UCSD-AML1 (cell line): ENCODE measurements around the gene ETS1.
"Not testable (repeated sequence)": the region's sequence is repeated elsewhere in the genome, so short reads cannot be mapped to it uniquely, and the experiment has no call there.

Experiments used
- DNase-seq: peaks from one replicate; lab custom pipeline; 2025; ENCODE audit not compliant: unreplicated experiment; lab: John Stamatoyannopoulos, UW

Gene ETS1

DNA sequence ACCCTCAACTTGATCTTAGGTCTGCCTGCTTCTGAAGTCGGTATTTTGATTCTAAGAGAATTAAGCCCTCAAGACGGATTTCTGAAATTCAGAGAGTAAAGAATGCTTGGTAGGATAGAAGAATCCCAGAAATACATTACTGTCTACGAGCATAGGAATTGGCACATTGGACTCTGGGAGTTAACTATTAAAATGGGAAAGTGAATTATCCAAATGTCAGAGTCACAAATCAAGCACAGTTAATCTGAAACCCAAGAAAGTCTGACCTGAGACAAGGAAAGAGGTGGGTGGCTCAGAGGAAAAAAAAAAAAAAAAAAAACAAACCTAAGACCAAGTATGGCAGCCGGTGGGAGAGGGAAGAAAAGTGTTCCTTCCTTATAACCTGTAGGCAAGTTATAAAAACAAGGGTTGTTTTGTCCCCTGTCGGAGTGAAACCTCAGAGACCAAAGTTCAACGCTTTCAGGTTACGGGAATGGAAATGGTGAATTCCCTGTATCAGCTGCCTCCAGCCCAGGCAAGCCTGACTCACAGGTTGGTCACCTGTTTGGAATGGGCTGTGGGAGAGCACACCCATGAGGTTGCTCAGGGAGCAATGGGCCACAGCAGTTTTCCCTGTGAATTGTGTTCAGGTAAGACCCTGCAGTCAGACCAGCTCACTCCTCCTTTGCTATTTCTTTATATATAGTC, 139.0 kb downstream of the ETS1 start:
- DNase-seq, result no peak

DNA sequence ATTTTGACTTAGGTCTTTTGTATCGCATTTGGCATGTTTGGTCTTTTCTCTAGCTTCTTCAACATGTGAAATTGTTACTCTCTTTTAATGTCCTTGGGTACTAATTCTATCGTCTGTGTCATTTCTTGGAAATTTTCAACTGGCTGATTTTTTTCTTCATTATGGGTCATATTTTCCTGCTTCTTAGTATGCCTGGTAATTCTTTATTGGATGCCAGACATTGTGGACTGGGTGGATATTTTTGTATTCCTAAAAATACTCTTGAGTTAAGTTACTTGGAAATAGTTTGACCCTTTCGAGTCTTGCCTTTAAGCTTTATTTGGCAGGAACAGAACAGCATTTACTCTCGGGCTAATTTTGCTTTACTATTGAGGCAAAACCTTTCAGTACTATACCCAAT, 140.1 kb downstream of the ETS1 start:
- no peak for DNase-seq

DNA sequence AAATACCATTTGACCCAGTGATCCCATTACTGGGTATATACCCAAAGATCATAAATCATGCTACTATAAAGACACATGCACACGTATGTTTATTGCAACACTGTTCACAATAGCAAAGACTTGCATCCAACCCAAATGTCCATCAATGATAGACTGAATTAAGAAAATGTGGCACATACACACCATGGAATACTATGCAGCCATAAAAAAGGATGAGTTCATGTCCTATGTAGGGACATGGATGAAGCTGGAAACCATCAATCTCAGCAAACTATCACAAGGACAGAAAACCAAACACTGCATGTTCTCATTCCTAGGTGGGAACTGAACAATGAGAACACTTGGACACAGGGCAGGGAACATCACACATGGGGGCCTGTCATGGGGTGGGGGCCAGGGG, 141.4 kb downstream of the ETS1 start:
- DNase-seq, result not testable (repeated sequence)

DNA sequence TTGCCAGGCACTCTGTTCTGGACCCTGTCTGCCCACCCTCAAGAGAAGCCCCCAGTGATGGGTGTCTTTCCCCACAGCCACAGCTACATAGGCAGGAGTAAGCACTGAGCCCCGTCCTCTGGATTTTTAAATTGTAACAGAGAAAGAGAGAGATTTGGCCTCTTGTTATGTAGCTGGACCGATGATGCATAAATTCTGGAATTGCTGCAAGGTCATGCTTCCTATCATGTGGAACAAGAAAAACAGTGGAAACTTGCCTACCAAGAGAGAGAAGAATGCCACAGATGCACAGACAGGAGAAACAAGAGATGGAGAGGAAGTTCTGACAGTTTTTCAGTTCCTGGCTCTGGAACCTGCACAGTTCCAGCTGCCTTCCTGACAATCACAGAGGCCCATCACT, 150.2 kb downstream of the ETS1 start:
- no peak for DNase-seq

DNA sequence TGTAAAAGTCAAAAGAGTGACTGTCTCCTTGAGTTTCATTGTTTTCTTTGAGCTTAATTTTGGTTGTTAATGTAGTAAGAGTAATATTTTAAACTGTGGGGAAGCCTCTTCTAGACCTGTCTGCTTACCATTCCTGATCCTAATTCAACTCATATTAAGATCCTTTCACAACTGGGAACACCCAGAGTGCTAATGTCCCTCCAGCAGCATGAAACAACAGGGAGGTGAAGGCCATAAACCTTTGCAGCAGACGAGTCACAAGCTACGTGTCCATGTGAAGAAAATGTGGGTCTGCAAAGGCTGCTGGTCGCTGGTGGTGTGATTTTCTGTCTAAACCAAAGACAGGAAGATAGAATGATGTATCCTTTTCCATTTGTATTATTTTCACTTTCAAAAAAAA, 152.5 kb downstream of the ETS1 start:
- no peak for DNase-seq

DNA sequence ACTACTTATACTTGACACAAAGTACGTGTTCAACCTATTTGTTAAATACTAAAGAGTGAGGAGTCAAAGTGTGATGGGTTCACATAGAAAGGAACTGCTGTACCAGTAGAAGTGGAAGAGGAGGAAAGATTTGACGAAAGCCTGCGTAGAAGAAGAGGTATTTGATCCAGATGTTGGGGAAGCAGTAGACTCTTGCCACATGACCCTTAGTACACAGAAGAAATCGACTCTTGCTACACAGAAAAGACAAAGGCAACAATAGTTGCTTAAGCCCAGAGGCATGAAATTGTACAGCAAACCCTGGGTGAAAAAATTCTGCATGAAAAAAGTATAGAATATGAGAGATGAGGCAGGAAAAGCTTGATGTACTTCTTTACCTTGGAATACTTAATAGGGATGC, 152.9 kb downstream of the ETS1 start:
- DNase-seq, result no peak

DNA sequence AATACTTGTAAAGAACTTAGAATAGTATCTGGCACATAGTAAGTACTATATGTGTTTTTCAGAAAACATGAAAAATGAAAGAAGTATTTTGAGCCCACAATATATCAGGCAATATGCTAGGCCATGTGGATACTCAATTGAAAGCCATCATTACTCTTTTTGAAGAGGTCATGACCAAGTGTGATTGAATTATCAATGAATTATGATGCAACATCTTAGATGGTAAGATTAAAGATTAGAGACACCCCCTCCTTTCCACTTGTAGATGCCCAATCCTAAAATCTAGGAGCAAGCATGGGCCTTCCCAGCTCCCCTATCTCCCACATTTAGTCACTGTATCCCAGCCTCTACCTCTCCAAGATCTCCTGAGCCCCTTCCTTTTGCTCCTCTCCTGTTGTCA, 154.4 kb downstream of the ETS1 start:
- no peak for DNase-seq

DNA sequence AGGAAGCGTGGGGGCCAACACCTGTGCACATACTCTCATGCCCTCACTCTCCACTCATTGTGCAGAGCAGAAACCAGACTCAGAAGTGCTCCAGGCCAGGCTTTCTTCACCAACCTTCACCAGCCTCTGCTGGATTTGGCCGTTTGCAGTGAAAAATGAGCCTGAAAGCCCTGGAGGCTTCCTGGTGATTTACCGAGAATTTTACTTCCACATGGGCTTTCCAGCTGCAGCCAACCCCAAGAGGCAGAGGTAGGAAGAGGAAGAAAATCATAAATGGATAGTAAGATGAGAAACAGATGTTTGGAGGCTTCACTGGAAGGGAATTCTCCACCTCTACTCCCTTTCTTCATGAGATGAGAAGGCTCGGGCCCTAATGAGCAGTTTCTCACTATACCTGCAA, 155.4 kb downstream of the ETS1 start:
- DNase-seq, result no peak

DNA sequence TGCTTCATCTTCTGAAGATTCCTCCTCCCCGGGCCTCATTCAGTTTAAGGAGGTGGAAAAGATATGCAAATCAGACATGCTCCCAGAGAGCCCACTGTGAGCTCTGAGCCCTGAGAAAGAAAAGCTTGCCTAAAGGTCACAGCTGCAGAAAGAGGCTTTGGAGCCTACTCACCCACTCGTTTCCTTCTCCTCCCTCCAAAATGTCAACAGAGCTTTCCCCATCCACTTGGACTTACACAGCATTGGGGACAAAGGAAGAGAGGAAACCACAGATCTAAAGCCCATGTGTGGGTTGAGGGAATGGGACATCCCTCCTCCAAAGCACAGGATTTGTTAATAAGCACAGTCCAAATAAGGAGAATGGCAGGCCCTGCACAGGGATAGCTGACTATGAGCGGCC, 158.4 kb downstream of the ETS1 start:
- no peak for DNase-seq

DNA sequence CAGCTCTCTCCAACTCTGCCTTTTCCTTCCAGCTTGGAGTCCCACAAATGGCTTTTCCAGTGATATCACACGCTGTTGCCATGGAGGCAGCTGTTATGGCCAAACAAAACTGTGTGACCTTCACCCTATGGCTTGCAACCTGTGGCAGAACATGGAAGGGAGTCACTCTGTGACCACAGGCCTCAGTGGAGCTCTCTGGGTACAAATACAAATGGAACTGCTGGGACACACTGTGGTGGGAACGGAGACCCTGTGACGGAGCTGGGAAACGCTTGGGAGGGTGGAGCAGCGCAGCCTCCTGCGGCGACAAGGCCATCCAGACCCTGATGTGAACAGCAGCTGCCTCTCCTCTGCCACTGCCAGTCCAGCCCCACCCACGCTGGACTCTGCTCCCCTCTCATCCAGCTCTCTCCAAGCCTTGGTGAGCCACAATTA, 162.5 kb downstream of the ETS1 start:
- no peak for DNase-seq

DNA sequence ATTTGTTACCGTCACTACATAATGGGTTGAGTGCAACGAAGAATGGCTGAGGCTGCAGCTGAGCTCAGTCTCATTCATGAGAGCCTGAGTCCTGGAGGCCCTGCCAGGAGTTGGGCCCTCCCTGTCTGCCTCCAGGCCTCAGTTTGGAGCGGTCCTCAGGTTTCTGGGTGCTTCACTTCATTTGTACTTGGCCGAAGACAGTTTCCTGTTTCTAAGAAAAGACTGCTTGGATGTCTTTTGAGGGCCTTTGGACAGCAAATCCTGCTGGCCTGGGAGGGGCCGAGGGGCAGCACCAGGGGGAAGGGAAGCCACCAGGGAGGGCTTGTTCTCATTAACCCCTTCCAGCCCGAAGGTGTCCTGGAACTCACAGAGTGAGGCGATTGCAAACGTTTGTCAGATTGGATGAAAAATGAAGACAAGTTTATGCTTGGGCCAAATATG, 163.1 kb downstream of the ETS1 start:
- DNase-seq, result no peak

DNA sequence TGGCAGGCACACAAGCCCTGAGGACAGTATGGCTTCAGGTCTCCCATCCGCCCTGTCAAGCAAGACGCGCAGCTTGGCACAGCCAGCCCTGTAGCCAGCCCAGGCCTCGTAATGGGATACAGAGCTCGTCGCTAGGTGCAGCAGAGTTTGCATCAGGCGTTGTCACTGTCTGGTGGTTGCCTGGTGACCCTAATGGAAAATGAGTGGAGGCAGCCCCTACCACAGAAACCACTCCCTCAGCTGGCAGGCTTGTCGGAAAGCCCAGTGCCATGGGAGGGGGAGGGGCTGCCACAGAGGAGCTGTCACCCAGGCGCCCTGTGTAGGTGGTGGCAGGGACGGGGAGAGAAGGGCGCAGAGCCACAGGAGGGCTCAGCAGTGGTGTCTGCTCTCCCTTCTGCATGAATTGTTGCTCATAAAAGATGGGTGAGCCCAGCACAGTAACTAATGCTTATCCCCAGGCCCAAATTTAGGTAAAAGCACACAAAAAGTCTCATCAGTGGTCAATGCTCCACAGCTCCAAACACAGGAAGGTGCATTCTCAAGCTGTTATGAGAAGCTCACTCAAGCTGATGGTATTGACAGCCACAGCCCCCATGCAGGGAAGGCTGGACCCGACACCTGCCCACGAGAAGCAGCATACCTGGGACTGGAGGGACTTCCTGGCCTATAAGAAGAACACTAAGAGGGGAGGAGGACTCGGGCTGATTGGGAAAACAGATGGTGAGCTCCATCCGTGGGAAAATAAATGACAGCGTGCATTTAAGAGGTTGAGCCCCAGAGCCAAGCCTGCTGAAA, 164.6 kb downstream of the ETS1 start:
- no peak for DNase-seq

DNA sequence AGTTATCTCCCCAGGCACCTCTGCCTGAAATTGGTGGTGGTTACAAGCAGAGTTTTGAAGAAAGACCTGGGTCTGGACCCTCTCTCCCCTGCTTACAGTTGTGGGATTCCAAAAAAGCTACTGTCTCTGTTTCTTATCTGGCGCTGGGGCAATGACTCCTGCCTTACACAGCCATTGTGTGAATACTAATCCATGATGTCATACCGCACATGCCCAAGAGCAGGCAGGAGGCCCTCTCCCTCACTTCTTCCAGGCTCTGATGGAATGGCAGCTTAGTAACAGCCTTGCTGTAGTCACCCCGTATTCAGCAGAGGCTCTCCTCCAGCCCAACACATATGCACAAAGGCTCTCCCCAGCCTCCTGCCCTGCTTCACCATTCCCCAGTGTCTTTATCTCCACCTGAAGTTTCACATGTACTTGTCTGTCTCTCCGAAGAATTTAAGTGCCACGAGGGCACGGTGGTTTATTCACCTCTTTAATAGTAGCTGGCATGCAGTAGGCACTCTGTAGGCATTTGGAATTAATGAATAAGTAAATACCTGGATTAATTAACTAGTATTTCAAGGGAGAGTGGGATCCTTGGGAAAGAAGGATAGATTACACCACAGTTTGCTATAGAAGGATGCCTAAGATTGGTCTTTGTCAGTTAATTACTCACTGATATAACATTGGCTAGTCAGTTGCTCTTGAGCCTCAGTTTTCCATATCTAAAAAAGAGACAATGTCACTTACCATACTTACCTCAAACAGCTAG, 165.6 kb downstream of the ETS1 start:
- no peak for DNase-seq

DNA sequence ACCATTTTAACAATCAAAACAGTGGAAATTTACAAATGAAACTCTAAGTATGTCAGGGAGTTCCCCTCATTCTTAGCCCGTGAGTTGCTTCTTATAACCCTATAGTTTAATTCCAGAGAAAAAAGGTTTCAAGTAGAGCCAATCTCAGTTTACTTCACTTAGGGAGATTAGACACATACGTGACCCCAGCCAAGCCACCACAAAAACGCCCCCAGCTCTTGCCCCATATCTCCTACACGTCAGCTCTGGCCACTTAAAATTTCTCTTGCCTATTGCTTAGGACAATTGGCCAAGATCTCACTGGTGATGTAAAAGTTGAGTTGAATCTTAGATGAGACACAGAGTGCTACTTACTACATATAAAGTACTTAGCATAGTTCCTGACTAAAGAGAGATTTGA, 166.4 kb downstream of the ETS1 start:
- DNase-seq, result no peak

DNA sequence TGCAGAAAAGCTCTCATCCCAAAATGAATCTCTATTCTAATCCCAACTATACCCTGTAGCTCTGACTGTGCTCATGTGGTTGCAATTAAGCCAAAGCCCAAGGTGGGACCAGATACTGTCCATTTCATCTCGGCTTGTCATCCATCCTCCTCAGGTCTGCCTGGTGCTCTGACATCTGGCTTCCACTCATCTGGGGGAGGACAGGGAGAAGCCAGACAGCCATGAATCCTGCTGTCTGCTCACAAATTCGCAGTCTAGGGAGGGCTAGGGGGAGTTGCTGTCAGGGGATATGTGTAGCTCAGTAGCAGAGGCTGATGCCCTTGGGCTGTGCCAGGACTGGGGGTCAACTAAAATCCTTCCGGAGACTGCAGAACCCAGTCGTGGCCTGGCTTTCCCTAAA, 167.1 kb downstream of the ETS1 start:
- DNase-seq, result no peak

DNA sequence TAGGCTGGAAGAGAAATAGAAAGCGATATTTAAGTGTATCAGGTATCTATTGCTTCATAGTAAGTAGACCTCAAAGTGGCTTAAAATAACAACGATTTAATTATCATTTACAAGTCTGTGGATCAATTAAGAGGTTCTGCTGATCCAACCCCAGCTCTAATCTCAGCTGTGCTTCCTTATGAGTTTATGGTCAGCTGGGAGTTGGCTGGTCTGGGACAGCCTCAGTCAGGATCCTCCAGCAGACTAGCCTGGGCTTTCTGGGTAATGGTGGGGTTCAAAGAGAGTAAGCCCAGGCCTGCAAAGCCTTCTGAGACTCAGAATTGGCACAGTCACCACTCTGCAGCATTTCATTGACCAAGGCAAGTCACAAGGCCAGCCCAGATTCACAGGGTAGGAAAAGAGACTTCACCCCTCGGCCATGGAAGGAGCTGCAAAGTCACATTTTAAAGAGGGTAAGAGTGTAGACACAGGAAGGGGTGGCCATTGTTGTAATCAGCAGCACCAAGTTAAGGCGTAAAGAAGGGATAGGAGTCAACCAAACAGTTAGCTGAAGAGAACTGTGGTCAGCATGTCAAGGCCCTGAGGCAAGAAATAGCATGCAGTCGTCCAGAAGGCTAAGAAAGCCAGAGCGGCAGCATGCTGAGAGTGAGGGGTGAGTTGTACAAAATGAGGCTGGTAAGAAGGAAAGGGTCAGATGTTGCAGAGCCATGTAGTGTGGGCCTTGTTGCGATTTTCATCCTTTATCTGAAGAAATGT, 168.2 kb downstream of the ETS1 start:
- no peak for DNase-seq

DNA sequence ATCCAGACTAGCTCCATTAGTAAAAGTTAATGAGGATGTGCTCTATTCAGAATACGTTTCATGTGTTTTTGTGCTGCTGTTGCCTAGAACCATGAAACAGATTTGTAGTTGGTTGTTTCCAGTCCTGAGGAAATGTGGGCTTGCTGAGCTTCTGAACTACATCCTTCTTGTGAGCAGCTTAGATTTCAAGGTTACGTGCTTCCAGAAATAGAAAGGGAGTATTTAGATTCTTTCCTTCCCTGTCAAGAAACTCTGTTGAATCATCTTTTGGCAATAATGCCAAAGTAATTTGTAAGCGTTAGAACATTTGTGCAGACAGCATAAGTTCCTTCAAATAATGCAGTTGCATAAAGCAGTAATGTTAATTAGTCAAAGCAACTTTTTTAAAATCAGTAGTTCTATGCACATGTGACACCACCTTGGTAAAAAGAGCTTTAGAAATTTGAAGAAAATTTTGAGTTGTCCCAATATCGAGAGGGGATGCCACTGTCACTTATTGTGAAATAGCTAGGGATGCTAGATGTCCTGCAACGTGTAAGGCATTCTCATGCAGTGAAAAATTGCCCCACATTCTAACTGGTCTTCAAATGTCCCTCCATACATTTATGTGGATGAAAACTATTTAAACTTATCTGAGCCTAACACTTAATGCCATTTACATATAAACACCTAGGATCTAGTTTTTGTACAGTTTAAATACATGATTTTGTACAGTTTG, 169.6 kb downstream of the ETS1 start:
- DNase-seq, result no peak

DNA sequence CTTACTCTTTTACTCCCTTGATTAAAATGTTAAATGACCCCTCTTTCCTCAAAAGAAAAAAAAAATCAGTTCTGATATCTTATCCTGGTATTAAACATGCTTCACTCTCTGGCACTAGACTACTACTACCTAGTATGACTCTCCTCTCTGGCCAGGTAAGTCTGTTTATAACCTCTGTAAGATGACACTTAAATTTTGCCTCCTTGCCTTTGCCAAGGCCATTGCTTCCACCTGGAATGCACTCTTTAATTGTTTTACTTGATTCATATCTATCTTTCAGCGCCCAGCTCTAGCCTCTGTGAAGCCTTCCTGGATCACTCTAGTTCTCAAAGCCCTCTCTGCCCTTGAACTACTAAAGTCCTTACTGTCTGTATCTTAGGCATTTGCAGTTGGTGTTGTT, 170.4 kb downstream of the ETS1 start:
- DNase-seq, result no peak

DNA sequence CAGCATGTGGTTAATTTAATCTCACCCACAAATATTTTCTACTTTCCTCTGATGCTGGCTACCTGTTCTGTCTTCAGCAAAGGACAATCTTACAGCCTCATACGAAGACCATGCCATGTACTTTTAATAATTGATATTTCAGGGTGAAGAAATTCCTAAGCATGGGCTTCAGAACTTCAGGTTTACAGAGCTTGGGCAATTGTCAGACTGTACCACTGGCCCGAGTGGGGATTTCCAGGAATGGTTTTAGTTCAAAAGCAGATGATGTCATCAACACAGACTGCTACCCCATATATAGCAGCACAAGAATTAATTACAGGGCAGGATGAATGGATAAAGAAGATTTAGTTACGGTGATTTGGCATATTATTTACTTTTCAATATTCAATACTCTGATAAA, 171.8 kb downstream of the ETS1 start:
- DNase-seq, result no peak
